MM.1S (cell line): Measurements from ENCODE around the gene EPHA5.
A peak's percentile ranks its signal among the peaks of the same experiment; 100 is the strongest.

Experiments
- DNase-seq: peaks from one replicate; pipeline ENCODE4 v3.0.0-alpha.2; 2015
- H2AFZ ChIP-seq: fragments of 300-600 bp; sonication (generic); 2 replicates; pipeline ENCODE4 v1.6.0; 2016; ENCODE audit warnings: antibody characterized with exemption, low read length
- H3F3A ChIP-seq: fragments of 300-600 bp; sonication (generic); 2 replicates; pipeline ENCODE4 v1.6.1; 2016; ENCODE audit warnings: mild to moderate bottlenecking, antibody characterized with exemption, low read length, moderate library complexity, mixed read lengths; ENCODE audit not compliant: insufficient read depth
- H3K27ac ChIP-seq: fragments of 300-600 bp; sonication (generic); 2 replicates; pipeline ENCODE4 v1.5.1; 2016; ENCODE audit warnings: mild to moderate bottlenecking, low read length
- H3K27me3 ChIP-seq: fragments of 300-600 bp; sonication (generic); replicated peaks from 2 replicates; pipeline ENCODE4 v1.6.0; 2016; ENCODE audit warnings: low read length; ENCODE audit not compliant: insufficient read depth
- H3K36me3 ChIP-seq: fragments of 300-600 bp; sonication (generic); replicated peaks from 2 replicates; pipeline ENCODE4 v1.6.1; 2016; ENCODE audit warnings: mild to moderate bottlenecking, low read length, mixed read lengths; ENCODE audit not compliant: insufficient read depth
- H3K4me1 ChIP-seq: fragments of 300-600 bp; sonication (generic); 2 replicates; pipeline ENCODE4 v1.6.1; 2016; ENCODE audit warnings: low read length, mixed read lengths
- H3K4me2 ChIP-seq: fragments of 300-600 bp; sonication (generic); 2 replicates; pipeline ENCODE4 v1.6.0; 2016; ENCODE audit warnings: low read depth, low read length
- H3K4me3 ChIP-seq: fragments of 300-600 bp; sonication (generic); 2 replicates; pipeline ENCODE4 v1.5.1; 2016; ENCODE audit warnings: low read length, mixed read lengths
- H3K79me2 ChIP-seq: fragments of 300-600 bp; sonication (generic); 2 replicates; pipeline ENCODE4 v1.6.1; 2016; ENCODE audit warnings: mixed run types, low read length, mixed read lengths
- H3K9ac ChIP-seq: fragments of 300-600 bp; sonication (generic); 2 replicates; pipeline ENCODE4 v1.6.1; 2016; ENCODE audit warnings: low read length, mixed read lengths
- H3K9me2 ChIP-seq: fragments of 300-600 bp; sonication (generic); replicated peaks from 2 replicates; pipeline ENCODE4 v1.6.1; 2016; ENCODE audit warnings: mild to moderate bottlenecking, low read length, mixed read lengths; ENCODE audit not compliant: insufficient read depth
- H3K9me3 ChIP-seq: fragments of 300-600 bp; sonication (generic); replicated peaks from 2 replicates; pipeline ENCODE4 v1.6.1; 2016; ENCODE audit warnings: mild to moderate bottlenecking, low read length, mixed read lengths; ENCODE audit not compliant: insufficient read depth
- H4K20me1 ChIP-seq: fragments of 300-600 bp; sonication (generic); 2 replicates; pipeline ENCODE4 v1.6.1; 2016; ENCODE audit warnings: mild to moderate bottlenecking, low read length, moderate library complexity, mixed read lengths; ENCODE audit not compliant: insufficient read depth
- EZH2 ChIP-seq: fragments of 300-600 bp; sonication (generic); optimal IDR thresholded peaks from 2 replicates; pipeline ENCODE3; 2017; ENCODE audit warnings: low read depth, mild to moderate bottlenecking, antibody characterized with exemption, low read length, mixed read lengths
- EZH2phosphoT487 ChIP-seq: fragments of 300-600 bp; sonication (generic); IDR thresholded peaks from 2 replicates; pipeline ENCODE4 v1.6.1; 2018; ENCODE audit warnings: antibody characterized with exemption, low read length
- TF ChIP-seq, protein P1 (sequence below): fragments of 300-600 bp; sonication (generic); IDR thresholded peaks from 2 replicates; pipeline ENCODE4 v1.5.1; 2016; ENCODE audit warnings: antibody characterized with exemption, low read length, mixed read lengths

EPHA5 gene

DNA sequence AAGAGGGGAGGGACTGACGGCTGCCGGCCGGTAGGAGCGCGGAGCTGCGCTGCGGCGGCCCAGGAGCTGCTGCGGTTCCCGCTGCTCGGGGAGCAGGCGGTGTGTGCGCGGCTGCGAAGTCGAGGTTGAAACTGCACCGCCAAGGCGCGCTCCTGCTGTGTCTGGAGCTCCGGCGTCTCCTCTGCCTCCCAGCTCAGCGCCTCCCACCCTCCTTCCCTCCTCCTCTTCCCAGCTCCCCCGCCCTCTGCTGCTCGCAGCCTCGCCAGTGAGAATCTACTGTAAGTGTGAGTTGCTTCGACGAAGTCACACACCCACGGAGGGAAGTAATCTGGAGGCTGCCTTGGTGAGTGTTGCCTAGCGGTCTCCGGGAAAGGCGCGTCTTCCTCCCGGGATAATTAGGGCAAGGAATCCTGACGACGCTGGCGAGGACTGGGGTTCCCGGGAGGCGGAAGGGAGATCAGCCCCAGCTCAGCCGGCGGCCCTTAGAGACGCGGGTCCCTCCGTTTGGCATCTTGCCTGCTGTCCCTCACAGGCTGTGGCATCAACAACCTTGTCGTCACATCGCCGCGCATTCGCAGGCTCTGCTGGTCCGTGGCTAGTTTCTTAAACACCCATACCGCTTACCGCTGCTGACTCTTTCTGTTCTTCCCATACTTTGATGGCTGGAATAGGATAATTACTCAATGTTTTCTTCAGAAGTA lies at the start of gene EPHA5:
Gene EPHA5, minus strand, starts transcription at position 159 of the 701 bp plus-strand sequence. CDS start 747 bp downstream, outside the sequence.
- Histone ChIP-seq H3K27me3 (no peaks in the 10 kb centered on the region), H3K4me3 (no peak within 1 kb of the TSS), H3K9me2 (no peaks in the 10 kb centered on the region), H3K79me2 (no peaks in the 10 kb centered on the region), H3F3A (no peaks in the 10 kb centered on the region), H3K36me3 (no peaks in the 10 kb centered on the region), H3K9me3 (no peaks in the 10 kb centered on the region), H3K4me1 (no peaks in the 10 kb centered on the region), H4K20me1 (no peaks in the 10 kb centered on the region), H3K9ac (no peak within 1 kb of the TSS), H3K27ac (no peak within 1 kb of the TSS), H2AFZ (no peak within 1 kb of the TSS), H3K4me2 (no peak within 1 kb of the TSS; the same call in 1 of the 2 replicates)
- peak; percentile 25 for DNase-seq
- TF ChIP-seq, protein P1, sequence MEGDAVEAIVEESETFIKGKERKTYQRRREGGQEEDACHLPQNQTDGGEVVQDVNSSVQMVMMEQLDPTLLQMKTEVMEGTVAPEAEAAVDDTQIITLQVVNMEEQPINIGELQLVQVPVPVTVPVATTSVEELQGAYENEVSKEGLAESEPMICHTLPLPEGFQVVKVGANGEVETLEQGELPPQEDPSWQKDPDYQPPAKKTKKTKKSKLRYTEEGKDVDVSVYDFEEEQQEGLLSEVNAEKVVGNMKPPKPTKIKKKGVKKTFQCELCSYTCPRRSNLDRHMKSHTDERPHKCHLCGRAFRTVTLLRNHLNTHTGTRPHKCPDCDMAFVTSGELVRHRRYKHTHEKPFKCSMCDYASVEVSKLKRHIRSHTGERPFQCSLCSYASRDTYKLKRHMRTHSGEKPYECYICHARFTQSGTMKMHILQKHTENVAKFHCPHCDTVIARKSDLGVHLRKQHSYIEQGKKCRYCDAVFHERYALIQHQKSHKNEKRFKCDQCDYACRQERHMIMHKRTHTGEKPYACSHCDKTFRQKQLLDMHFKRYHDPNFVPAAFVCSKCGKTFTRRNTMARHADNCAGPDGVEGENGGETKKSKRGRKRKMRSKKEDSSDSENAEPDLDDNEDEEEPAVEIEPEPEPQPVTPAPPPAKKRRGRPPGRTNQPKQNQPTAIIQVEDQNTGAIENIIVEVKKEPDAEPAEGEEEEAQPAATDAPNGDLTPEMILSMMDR = no peak
- TF ChIP-seq EZH2 (no peak), EZH2phosphoT487 (no peak)

DNA sequence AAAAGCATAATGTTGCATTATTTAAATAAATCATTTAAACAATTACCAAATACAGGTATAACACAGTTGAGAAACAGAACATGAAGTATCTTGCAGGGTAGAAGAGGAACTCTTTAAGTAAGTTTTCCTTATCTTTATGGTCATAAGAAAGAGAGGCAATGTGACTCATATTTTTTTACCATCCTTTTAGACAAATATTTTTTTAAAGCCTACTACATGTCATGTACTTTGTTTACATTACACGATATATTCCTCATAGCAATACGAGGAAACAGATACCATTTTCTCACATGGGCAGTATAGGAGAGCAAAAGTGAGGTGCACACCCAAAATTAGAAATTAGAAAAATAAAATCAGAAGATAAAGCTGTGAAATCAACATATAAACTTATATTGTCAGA lies 49.3 kb upstream of the EPHA5 start:
- Histone ChIP-seq H2AFZ (no peak overlapping the region), H3K4me1 (no peaks in the 10 kb centered on the region), H3F3A (no peaks in the 10 kb centered on the region), H3K4me3 (no peak overlapping the region), H3K79me2 (no peaks in the 10 kb centered on the region), H3K36me3 (no peaks in the 10 kb centered on the region), H3K9me3 (no peaks in the 10 kb centered on the region), H3K4me2 (no peak overlapping the region), H3K27ac (no peak overlapping the region), H3K9me2 (no peaks in the 10 kb centered on the region), H3K27me3 (no peaks in the 10 kb centered on the region), H3K9ac (no peak overlapping the region), H4K20me1 (no peaks in the 10 kb centered on the region)
- TF ChIP-seq EZH2 = no peak
- TF ChIP-seq EZH2phosphoT487 = no peak
- TF ChIP-seq, protein P1 = no peak
- no peak for DNase-seq

DNA sequence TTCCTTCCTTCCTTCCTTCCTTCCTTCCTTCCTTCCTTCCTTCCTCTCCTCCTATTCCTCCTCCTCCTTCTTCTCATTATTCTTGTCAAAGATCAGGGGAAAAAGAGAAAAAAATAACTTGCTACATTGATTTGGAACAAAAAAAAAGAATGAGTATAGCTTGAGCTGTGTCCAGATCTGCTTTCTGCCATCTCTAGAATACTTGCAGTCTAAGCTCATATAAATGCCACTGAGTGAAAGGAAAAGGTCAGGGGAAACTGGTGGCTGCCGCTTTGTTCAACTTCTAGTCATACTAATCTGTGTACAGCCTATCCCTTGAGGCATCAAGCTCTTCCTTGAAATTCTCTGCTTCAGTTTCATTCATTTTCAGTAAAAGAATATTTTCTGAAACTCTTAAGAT lies 28.3 kb upstream of the EPHA5 start:
- H3F3A ChIP-seq = no peaks in the 10 kb centered on the region
- no peak overlapping the region for H3K9ac ChIP-seq
- H3K9me2 ChIP-seq = no peaks in the 10 kb centered on the region
- H4K20me1 ChIP-seq = no peaks in the 10 kb centered on the region
- H3K36me3 ChIP-seq = no peaks in the 10 kb centered on the region
- no peak overlapping the region for H3K27ac ChIP-seq
- no peaks in the 10 kb centered on the region for H3K27me3 ChIP-seq
- H3K4me3 ChIP-seq = no peak overlapping the region
- no peak overlapping the region for H3K4me2 ChIP-seq
- H3K79me2 ChIP-seq = no peaks in the 10 kb centered on the region
- no peak for DNase-seq
- no peak overlapping the region for H2AFZ ChIP-seq
- TF ChIP-seq EZH2phosphoT487 (no peak), EZH2 (no peak)
- TF ChIP-seq, protein P1 = no peak
- H3K4me1 ChIP-seq = no peaks in the 10 kb centered on the region
- no peaks in the 10 kb centered on the region for H3K9me3 ChIP-seq
